Parathyroid adenoma (tissue), 2 donors: ENCODE data around the gene MMAB.

ENCODE experiments used
- H2AFZ ChIP-seq: fragments of 300-600 bp; sonication (generic); one replicate; pipeline ENCODE4 v1.7.0; 2017; ENCODE audit warnings: antibody characterized with exemption, mild to moderate bottlenecking
- H3K27ac ChIP-seq: fragments of 300-600 bp; sonication (generic); one replicate; pipeline ENCODE4 v1.7.0; 2017
- H3K27me3 ChIP-seq: fragments of 300-600 bp; sonication (generic); one replicate; pipeline ENCODE4 v1.7.0; 2017; ENCODE audit warnings: low read length; ENCODE audit not compliant: control insufficient read depth, insufficient read depth
- H3K36me3 ChIP-seq: fragments of 300-600 bp; sonication (generic); one replicate; pipeline ENCODE4 v1.7.0; 2017; ENCODE audit warnings: low read length; ENCODE audit not compliant: control insufficient read depth, insufficient read depth
- H3K4me1 ChIP-seq: fragments of 300-600 bp; sonication (generic); one replicate; pipeline ENCODE4 v1.7.0; 2017; ENCODE audit warnings: control low read depth
- H3K4me2 ChIP-seq: fragments of 300-600 bp; sonication (generic); one replicate; pipeline ENCODE4 v1.7.0; 2017; ENCODE audit warnings: low read length
- H3K4me3 ChIP-seq: fragments of 300-600 bp; sonication (generic); one replicate; pipeline ENCODE4 v1.7.0; 2017; ENCODE audit warnings: low read depth, low read length
- H3K79me2 ChIP-seq: fragments of 300-600 bp; sonication (generic); one replicate; pipeline ENCODE4 v1.7.0; 2017; ENCODE audit warnings: control low read depth
- H3K9ac ChIP-seq: fragments of 300-600 bp; sonication (generic); one replicate; pipeline ENCODE4 v1.7.0; 2017; ENCODE audit warnings: mild to moderate bottlenecking
- H3K9me3 ChIP-seq: fragments of 300-600 bp; sonication (generic); one replicate; pipeline ENCODE4 v1.7.0; 2017; ENCODE audit warnings: low read length; ENCODE audit not compliant: control insufficient read depth
- TF ChIP-seq, protein P1 (sequence below): fragments of 300-600 bp; sonication (generic); IDR thresholded peaks from one replicate; pipeline ENCODE4 v1.7.0; 2017; ENCODE audit warnings: antibody characterized with exemption, mild to moderate bottlenecking
- donor health status: primary hyperparathyroidism.

The MMAB gene

DNA sequence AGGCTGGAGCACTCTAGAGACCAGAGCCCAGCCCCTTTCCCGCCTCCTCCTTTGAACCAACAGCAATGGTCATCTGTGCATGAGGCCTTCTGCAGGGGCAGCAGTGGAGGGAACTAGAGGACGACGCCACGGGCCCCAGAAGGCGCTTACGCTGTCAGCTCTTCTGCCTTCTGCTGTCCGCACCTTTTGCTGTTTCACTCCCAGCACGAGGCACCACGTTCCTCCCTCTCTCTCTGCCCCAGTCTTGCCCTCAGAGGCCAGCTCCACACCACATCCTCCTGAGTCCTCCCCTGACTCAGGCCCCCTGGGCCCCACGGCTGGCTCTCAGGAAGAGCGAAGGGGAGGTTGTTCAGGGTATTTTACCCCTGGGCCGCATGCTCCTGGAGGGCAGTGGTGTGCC lies 15.5 kb downstream of the MMAB start:
- TF ChIP-seq, protein P1, sequence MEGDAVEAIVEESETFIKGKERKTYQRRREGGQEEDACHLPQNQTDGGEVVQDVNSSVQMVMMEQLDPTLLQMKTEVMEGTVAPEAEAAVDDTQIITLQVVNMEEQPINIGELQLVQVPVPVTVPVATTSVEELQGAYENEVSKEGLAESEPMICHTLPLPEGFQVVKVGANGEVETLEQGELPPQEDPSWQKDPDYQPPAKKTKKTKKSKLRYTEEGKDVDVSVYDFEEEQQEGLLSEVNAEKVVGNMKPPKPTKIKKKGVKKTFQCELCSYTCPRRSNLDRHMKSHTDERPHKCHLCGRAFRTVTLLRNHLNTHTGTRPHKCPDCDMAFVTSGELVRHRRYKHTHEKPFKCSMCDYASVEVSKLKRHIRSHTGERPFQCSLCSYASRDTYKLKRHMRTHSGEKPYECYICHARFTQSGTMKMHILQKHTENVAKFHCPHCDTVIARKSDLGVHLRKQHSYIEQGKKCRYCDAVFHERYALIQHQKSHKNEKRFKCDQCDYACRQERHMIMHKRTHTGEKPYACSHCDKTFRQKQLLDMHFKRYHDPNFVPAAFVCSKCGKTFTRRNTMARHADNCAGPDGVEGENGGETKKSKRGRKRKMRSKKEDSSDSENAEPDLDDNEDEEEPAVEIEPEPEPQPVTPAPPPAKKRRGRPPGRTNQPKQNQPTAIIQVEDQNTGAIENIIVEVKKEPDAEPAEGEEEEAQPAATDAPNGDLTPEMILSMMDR = no peak
- Histone ChIP-seq H3K4me3 (no peak overlapping the region), H2AFZ (no peak overlapping the region), H3K9me3 (no peaks in the 10 kb centered on the region), H3K4me2 (no peak overlapping the region), H3K4me1 (no peaks in the 10 kb centered on the region), H3K36me3 (no peaks in the 10 kb centered on the region), H3K27me3 (no peaks in the 10 kb centered on the region), H3K27ac (no peak overlapping the region), H3K9ac (no peak overlapping the region), H3K79me2 (no peaks in the 10 kb centered on the region)

DNA sequence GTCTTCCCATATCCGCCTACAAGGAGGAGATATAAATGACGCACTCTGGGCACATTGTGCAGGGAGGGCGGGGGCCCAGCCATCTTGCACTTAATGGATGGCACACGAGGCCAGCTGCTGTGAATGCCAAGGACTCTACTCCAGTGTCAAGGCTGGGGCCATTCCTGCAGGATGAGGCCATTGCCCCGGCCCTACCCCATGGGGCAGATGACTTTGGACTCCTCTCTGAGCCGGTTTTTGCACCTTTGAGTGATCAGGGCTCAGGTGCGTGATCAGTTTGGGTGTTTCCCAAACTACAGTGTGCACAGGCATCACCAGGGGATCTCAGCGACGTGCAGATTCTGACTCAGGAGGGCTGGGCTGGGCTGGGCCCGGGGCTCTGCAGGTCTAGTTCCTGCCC lies 16.1 kb downstream of the MMAB start:
- H3K36me3 ChIP-seq = no peaks in the 10 kb centered on the region
- no peak overlapping the region for H2AFZ ChIP-seq
- no peaks in the 10 kb centered on the region for H3K27me3 ChIP-seq
- no peak overlapping the region for H3K4me2 ChIP-seq
- H3K9me3 ChIP-seq = no peaks in the 10 kb centered on the region
- H3K27ac ChIP-seq = no peak overlapping the region
- H3K4me1 ChIP-seq = no peaks in the 10 kb centered on the region
- no peak overlapping the region for H3K4me3 ChIP-seq
- no peak overlapping the region for H3K9ac ChIP-seq
- TF ChIP-seq, protein P1 = no peak
- H3K79me2 ChIP-seq = no peaks in the 10 kb centered on the region

GRCh38 chr12:109555431-109556315 lies 17.6 kb downstream of the MMAB start:
- no peak overlapping the region for H3K9ac ChIP-seq
- H3K9me3 ChIP-seq = no peaks in the 10 kb centered on the region
- no peaks in the 10 kb centered on the region for H3K27me3 ChIP-seq
- H3K4me2 ChIP-seq = no peak overlapping the region
- H2AFZ ChIP-seq = no peak overlapping the region
- H3K36me3 ChIP-seq = no peaks in the 10 kb centered on the region
- no peak overlapping the region for H3K27ac ChIP-seq
- no peaks in the 10 kb centered on the region for H3K4me1 ChIP-seq
- H3K4me3 ChIP-seq = no peak overlapping the region
- TF ChIP-seq, protein P1 = no peak
- H3K79me2 ChIP-seq = no peaks in the 10 kb centered on the region

- Histone ChIP-seq H3K27ac (no peak overlapping the region), H3K4me2 (no peak overlapping the region)
- TF ChIP-seq, protein P1 = no peak
These were observed 18.5 kb downstream of the MMAB start for GRCh38 chr12:109554761-109555160.

More at GRCh38 chr12:109554761-109555160, 18.5 kb downstream of the MMAB start:
- Histone ChIP-seq H3K27me3 (no peaks in the 10 kb centered on the region), H2AFZ (no peak overlapping the region), H3K36me3 (no peaks in the 10 kb centered on the region), H3K9ac (no peak overlapping the region), H3K4me3 (no peak overlapping the region), H3K9me3 (no peaks in the 10 kb centered on the region), H3K4me1 (no peaks in the 10 kb centered on the region), H3K79me2 (no peaks in the 10 kb centered on the region)
